DOHH2 (cell line): ENCODE results near the gene CPS1.

Experiments used
- H3F3A ChIP-seq: fragments of 200-600 bp; sonication (generic), shearing (Covaris generic); 2 replicates; pipeline ENCODE4 v1.6.0; 2016; ENCODE audit warnings: antibody characterized with exemption, mild to moderate bottlenecking; ENCODE audit not compliant: control insufficient read depth, insufficient read depth
- H3K27ac ChIP-seq: fragments of 200-600 bp; sonication (generic); 2 replicates; pipeline ENCODE4 v1.5.1; 2014; ENCODE audit warnings: low read depth, mild to moderate bottlenecking, low read length, moderate library complexity
- H3K27me3 ChIP-seq: fragments of 200-600 bp; sonication (generic); 2 replicates; pipeline ENCODE4 v1.6.1; 2014; ENCODE audit warnings: mild to moderate bottlenecking, low read length, mixed read lengths; ENCODE audit not compliant: control insufficient read depth
- H3K36me3 ChIP-seq: fragments of 200-600 bp; sonication (generic); 2 replicates; pipeline ENCODE4 v1.6.1; 2014; ENCODE audit warnings: mild to moderate bottlenecking, low read length, moderate library complexity, mixed read lengths; ENCODE audit not compliant: control insufficient read depth
- H3K4me1 ChIP-seq: fragments of 200-600 bp; sonication (generic); 2 replicates; pipeline ENCODE4 v1.6.1; 2014; ENCODE audit warnings: mild to moderate bottlenecking, low read length, mixed read lengths; ENCODE audit not compliant: control insufficient read depth
- H3K4me2 ChIP-seq: fragments of 200-600 bp; sonication (generic); 2 replicates; pipeline ENCODE4 v1.6.0; 2014; ENCODE audit warnings: mild to moderate bottlenecking, low read length, moderate library complexity
- H3K4me3 ChIP-seq: fragments of 200-600 bp; sonication (generic); 2 replicates; pipeline ENCODE4 v1.5.1; 2014; ENCODE audit warnings: mild to moderate bottlenecking, low read length, mixed read lengths
- H3K79me2 ChIP-seq: fragments of 200-600 bp; sonication (generic); 2 replicates; pipeline ENCODE4 v1.6.1; 2014; ENCODE audit warnings: mild to moderate bottlenecking, low read length, mixed read lengths; ENCODE audit not compliant: control insufficient read depth
- H3K9me2 ChIP-seq: fragments of 200-600 bp; sonication (generic); replicated peaks from 2 replicates; pipeline ENCODE4 v1.6.1; 2014; ENCODE audit warnings: mild to moderate bottlenecking, low read length, mixed read lengths; ENCODE audit not compliant: control insufficient read depth
- H3K9me3 ChIP-seq: fragments of 200-600 bp; sonication (generic); 2 replicates; pipeline ENCODE4 v1.6.1; 2014; ENCODE audit warnings: antibody characterized with exemption, low read length, mixed read lengths; ENCODE audit not compliant: control insufficient read depth, insufficient read depth
- H4K20me1 ChIP-seq: fragments of 200-600 bp; sonication (generic); 2 replicates; pipeline ENCODE4 v1.6.0; 2014; ENCODE audit warnings: low read depth, mild to moderate bottlenecking, antibody characterized with exemption, low read length, moderate library complexity; ENCODE audit not compliant: control insufficient read depth, insufficient read depth
- EZH2phosphoT487 ChIP-seq: fragments of 200-600 bp; sonication (generic); IDR thresholded peaks from 2 replicates; pipeline ENCODE4 v1.6.1; 2017; ENCODE audit warnings: borderline replicate concordance, mild to moderate bottlenecking, antibody characterized with exemption, low read length, moderate library complexity, mixed read lengths
- TF ChIP-seq, protein P1 (sequence below): fragments of 200-600 bp; sonication (generic); IDR thresholded peaks from one replicate; pipeline ENCODE4 v1.5.1; 2014; ENCODE audit warnings: antibody characterized with exemption, mild to moderate bottlenecking, low read depth, low read length; ENCODE audit not compliant: poor library complexity, severe bottlenecking

CPS1 gene

DNA sequence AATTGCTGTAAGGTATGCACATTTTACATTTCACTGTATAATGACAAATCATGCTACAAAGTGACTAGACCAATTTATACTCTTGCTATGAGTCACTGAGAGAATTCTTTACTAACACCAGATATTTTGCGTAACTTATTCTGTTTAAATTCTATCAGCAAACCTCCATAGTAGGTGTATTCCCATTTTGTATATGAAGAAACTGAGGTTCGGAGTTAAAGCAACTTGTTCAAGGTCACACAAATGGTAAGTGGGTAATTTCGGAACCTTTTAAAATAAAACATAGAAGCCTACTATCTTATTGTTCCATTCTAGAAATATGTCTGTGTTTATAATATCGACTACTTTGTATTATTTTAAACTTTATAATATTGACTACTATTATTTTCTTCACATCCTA, 15.9 kb upstream of the CPS1 start:
- H3K4me2 ChIP-seq = no peak overlapping the region
- no peaks in the 10 kb centered on the region for H3K36me3 ChIP-seq
- no peak overlapping the region for H3K27ac ChIP-seq
- no peak overlapping the region for H3K4me3 ChIP-seq
- no peaks in the 10 kb centered on the region for H3F3A ChIP-seq
- TF ChIP-seq, protein P1, sequence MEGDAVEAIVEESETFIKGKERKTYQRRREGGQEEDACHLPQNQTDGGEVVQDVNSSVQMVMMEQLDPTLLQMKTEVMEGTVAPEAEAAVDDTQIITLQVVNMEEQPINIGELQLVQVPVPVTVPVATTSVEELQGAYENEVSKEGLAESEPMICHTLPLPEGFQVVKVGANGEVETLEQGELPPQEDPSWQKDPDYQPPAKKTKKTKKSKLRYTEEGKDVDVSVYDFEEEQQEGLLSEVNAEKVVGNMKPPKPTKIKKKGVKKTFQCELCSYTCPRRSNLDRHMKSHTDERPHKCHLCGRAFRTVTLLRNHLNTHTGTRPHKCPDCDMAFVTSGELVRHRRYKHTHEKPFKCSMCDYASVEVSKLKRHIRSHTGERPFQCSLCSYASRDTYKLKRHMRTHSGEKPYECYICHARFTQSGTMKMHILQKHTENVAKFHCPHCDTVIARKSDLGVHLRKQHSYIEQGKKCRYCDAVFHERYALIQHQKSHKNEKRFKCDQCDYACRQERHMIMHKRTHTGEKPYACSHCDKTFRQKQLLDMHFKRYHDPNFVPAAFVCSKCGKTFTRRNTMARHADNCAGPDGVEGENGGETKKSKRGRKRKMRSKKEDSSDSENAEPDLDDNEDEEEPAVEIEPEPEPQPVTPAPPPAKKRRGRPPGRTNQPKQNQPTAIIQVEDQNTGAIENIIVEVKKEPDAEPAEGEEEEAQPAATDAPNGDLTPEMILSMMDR = no peak
- no peak for TF ChIP-seq EZH2phosphoT487
- H3K4me1 ChIP-seq = no peaks in the 10 kb centered on the region
- H4K20me1 ChIP-seq = no peaks in the 10 kb centered on the region
- H3K27me3 ChIP-seq = no peaks in the 10 kb centered on the region
- H3K9me2 ChIP-seq = no peaks in the 10 kb centered on the region
- no peaks in the 10 kb centered on the region for H3K79me2 ChIP-seq
- H3K9me3 ChIP-seq = no peaks in the 10 kb centered on the region

DNA sequence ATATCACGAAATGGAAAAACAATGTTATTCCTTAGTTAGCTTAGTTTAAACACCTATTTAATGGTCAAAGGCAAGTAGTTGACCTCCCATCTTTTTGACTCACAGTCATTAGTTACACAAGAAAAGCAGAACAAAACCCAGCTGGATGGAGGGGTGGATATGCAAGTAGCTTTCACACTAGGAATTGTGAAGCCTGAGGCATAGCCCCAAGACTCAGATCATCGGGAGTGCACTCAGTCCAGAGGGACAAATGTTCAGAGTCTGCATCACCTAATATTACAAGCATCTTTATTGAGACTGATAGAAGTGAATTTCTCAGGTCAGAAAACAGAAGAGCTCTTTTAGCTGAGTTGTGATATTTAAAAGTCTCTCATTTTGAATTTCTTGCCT, 15.5 kb upstream of the CPS1 start:
- H3K9me3 ChIP-seq = no peaks in the 10 kb centered on the region
- no peaks in the 10 kb centered on the region for H3K79me2 ChIP-seq
- no peaks in the 10 kb centered on the region for H3K36me3 ChIP-seq
- TF ChIP-seq EZH2phosphoT487 = no peak
- TF ChIP-seq, protein P1 = no peak
- no peaks in the 10 kb centered on the region for H4K20me1 ChIP-seq
- no peaks in the 10 kb centered on the region for H3K27me3 ChIP-seq
- H3K27ac ChIP-seq = no peak overlapping the region
- no peak overlapping the region for H3K4me2 ChIP-seq
- no peaks in the 10 kb centered on the region for H3F3A ChIP-seq
- H3K4me1 ChIP-seq = no peaks in the 10 kb centered on the region
- no peak overlapping the region for H3K4me3 ChIP-seq
- no peaks in the 10 kb centered on the region for H3K9me2 ChIP-seq

DNA sequence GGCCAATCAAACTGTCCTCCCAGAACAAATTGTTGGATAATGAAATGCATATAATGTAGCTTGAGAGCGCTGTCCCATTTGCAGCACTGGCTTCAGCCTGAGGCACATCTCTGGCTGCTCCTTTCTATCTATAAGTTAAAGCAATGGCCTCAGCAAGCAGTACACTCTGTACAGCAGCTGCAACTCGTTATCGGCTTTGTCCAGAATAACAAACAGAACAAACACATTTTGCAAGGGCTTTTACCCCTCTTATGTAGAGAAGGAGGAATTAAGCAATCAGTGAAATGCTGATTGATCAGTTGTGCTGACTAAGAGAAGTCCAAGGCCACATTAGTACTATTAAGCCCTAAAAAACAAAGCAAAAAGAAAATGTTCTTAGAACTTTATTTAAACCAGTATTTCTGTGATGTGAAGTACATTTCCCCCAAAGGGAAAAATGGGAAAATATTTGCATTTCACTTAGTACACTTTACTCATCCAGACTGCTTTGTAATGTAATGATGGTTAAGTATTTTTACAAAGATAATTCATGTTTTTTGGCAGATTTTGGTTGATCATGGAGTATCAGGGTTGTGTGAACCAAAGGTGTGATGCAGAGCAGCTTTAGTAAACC, 15.0 kb upstream of the CPS1 start:
- no peaks in the 10 kb centered on the region for H3K9me3 ChIP-seq
- H3K36me3 ChIP-seq = no peaks in the 10 kb centered on the region
- H3F3A ChIP-seq = no peaks in the 10 kb centered on the region
- no peaks in the 10 kb centered on the region for H4K20me1 ChIP-seq
- no peak overlapping the region for H3K4me3 ChIP-seq
- H3K9me2 ChIP-seq = no peaks in the 10 kb centered on the region
- no peak for TF ChIP-seq EZH2phosphoT487
- TF ChIP-seq, protein P1 = no peak
- H3K27ac ChIP-seq = no peak overlapping the region
- no peak overlapping the region for H3K4me2 ChIP-seq
- H3K4me1 ChIP-seq = no peaks in the 10 kb centered on the region
- no peaks in the 10 kb centered on the region for H3K79me2 ChIP-seq
- H3K27me3 ChIP-seq = no peaks in the 10 kb centered on the region
